Heart right ventricle (tissue), 16 donors: ENCODE measurements around the gene RNF149. TPM values are rescaled to one million over a fixed set of nuclear protein-coding genes. Genes with fewer than 3 reads are reported as not detected.

Experiments
- ATAC-seq, 8 donors: fragments of 200-7000 bp; cut with Tn5 transposase; one replicate each; pipeline ENCODE4 v1.9.1; 2020; ENCODE audit warnings: mild to moderate bottlenecking in 8 of 8, moderate library complexity in 8 of 8, moderate number of reproducible peaks in 1 of 8
- DNase-seq, 2 donors: peaks; one replicate each; pipeline ENCODE4 v3.0.0-alpha.2; 2020
- H3K27ac ChIP-seq, 10 donors: fragments of 200-600 bp; sonication (generic) in 2 of 10; one replicate each; pipeline versions ENCODE4 v1.5.0 to v1.8.0; 2020 to 2022; ENCODE audit warnings: mild to moderate bottlenecking in 3 of 10
- H3K27me3 ChIP-seq, 7 donors: fragments of 200-600 bp; one replicate each; pipeline ENCODE4 v1.8.0; 2021 to 2022; ENCODE audit warnings: mild to moderate bottlenecking in 2 of 7
- H3K36me3 ChIP-seq, 9 donors: fragments of 200-600 bp; sonication (generic) in 1 of 9; one replicate each; pipeline versions ENCODE4 v1.5.0 to v1.8.0; 2020 to 2022; ENCODE audit warnings: mild to moderate bottlenecking in 2 of 9
- H3K4me1 ChIP-seq, 9 donors: fragments of 200-600 bp; sonication (generic) in 1 of 9; one replicate each; pipeline versions ENCODE4 v1.5.0 to v1.8.0; 2020 to 2022; ENCODE audit warnings: mild to moderate bottlenecking in 4 of 9
- H3K4me3 ChIP-seq, 10 donors: fragments of 200-600 bp; sonication (generic) in 2 of 10; one replicate each; pipeline versions ENCODE4 v1.5.0 to v1.8.0; 2020 to 2022; ENCODE audit warnings: mild to moderate bottlenecking in 7 of 10, moderate library complexity in 2 of 10
- H3K9me3 ChIP-seq, 11 donors: fragments of 200-600 bp in 10 of 11; sonication (generic) in 2 of 11; one replicate each; pipeline versions ENCODE4 v1.5.0 to v1.8.0; 2013 to 2022; ENCODE audit warnings: mild to moderate bottlenecking in 2 of 11, control low read depth in 1 of 11, moderate library complexity in 1 of 11
- CTCF ChIP-seq, 9 donors: fragments of 200-600 bp; sonication (generic) in 2 of 9; IDR thresholded peaks; one replicate each; pipeline versions ENCODE4 v1.5.0 to v1.8.0; 2021 to 2022; ENCODE audit warnings: antibody characterized with exemption in 9 of 9, mild to moderate bottlenecking in 5 of 9, moderate library complexity in 1 of 9
- WGBS, 2 donors: extraction: QIAGEN DNeasy Blood & Tissue Kit; methylation state at CpG; one replicate each; pipeline ENCODE4 v1.1.7; 2013; ENCODE audit warnings: inconsistent platforms in 1 of 2; 5-methylcytosine and 5-hydroxymethylcytosine counted together
- intact Hi-C, 10 donors: fragments of 100-400 bp; cut with DNase I; formaldehyde crosslinking; loops; one replicate each; pipeline versions ENCODE4 v1.11.1 to v1.14.2; 2022
- polyA plus RNA-seq, 2 donors: library from polyadenylated mRNA; stranded (reverse); fragments of 200-250 nt; gene quantifications; one replicate each; pipeline ENCODE4 v1.2.3, GENCODE V29; 2013
- total RNA-seq, 10 donors: library from RNA; stranded (reverse); fragmentation: NEBNext Ultra II Directional in 3 of 10; extraction: Animal tissue kit (Norgen Biotek cat#: 25700) in 3 of 10; gene quantifications; one replicate each; pipeline versions ENCODE4 v1.2.1 to v1.2.4, GENCODE V29; 2021 to 2023
- donor health status: Arrhythmogenic right ventricular cardiomyopathy.
- donor health status: ischemic (EF 13 %, LVEDD 7.1; RV severe dilation, severe dysfunction).
- donor health status: healthy with polysubstance abuse.
- donor health status: DM: no; HTN: yes; CAD: no.
- donor health status: DM: no; HTN: no; CAD: no.
- donor health status: ischemic (EF 25% LVEDD 6.9; RV normal size, moderate dysfunction).
- donor health status: ischemic (EF 25% LVEDD 5.7; RV mildly dilated, moderate dysfunction).
- donor health status: healthy.
- donor health status: DM: yes; HTN: yes; CAD: no.
- donor health status: Ischemic cardiomyopathy.
- donor health status: ischemic (EF 35%, LVEDD 5.7; RV mildly dilated, moderate dysfunction).
- donor health status: nonischemic (EF 11% LVEDD 7.7; RV severe dilation, severe dysfunction).
- donor health status: DM: yes; HTN: yes; CAD: no.
- donor health status: PGD.
- donor health status: ischemic (EF 29% LVEDD 5.4; RV normal size, mild dysfunction).
- donor health status: nonischemic (EF 23%, LVEDD 6.1; RV moderate dilation, normal function).

Gene RNF149
- total and polyA plus RNA-seq, 12 donors: 11.0 to 40.8 (median 12.5) TPM

GRCh38 chr2:101330253-101330933 is 21.9 kb upstream of the RNF149 start:
- DNase-seq (peak; percentile 35 to 50), ATAC-seq (peak; percentile 75 to 84 (median 80))
- WGBS, 2 donors: 62% methylated on average over 12 of the region's 12 CpGs
- Histone ChIP-seq H3K27me3 (no peaks in the 10 kb centered on the region), H3K4me3 (no peak overlapping the region), H3K27ac (peak overlapping the region in 6 of 10 donors; percentile 22 to 92 (median 51)), H3K36me3 (no peaks in the 10 kb centered on the region), H3K9me3 (peaks cover 0 to 8% (median 0%) of the 10 kb centered on the region in 11 donors), H3K4me1 (peaks cover 0 to 49% (median 12%) of the 10 kb centered on the region in 9 donors)
- TF ChIP-seq CTCF (IDR thresholded peaks at IDR 0.05): no peak
- intact Hi-C loops: no loop called here

DNA sequence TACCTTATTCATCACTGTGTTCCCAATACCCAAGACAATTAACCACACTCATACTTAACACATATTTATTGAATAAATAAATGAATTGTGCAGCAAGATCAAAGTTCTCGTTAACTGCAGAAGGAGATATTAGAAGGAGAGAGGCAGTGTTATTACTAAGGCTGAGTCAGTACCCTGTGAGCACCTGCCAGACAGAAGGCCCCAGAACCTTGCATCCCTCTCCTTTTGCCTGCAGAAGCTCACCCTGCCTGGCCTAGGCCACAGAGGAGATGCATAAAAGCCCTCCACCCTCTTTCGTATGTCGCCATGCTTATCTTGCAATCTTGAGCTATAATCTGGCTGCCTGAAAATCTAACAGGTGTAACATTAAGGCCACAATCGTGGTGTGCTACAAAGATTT is 20.5 kb upstream of the RNF149 start:
- intact Hi-C loops: loop anchor here in 1 of 10 donors (2.0 kb wide), 1 partner anchor 34 kb away; no protein-coding TSS in a partner anchor
- no peak for TF ChIP-seq CTCF (IDR thresholded peaks at IDR 0.05)
- H3K4me3 ChIP-seq: no peak overlapping the region
- DNase-seq (no peak), ATAC-seq (no peak)
- H3K4me1 ChIP-seq: peaks cover 0 to 49% (median 12%) of the 10 kb centered on the region in 9 donors
- H3K27ac ChIP-seq: peak overlapping the region in 6 of 10 donors; percentile 3 to 92 (median 34)
- 87 to 90% methylated on average over 4 of the region's 4 CpGs for WGBS, 2 donors
- H3K36me3 ChIP-seq: no peaks in the 10 kb centered on the region
- peaks cover 0 to 12% (median 0%) of the 10 kb centered on the region in 11 donors for H3K9me3 ChIP-seq
- H3K27me3 ChIP-seq: no peaks in the 10 kb centered on the region

GRCh38 chr2:101328474-101329007 is 20.0 kb upstream of the RNF149 start:
- ATAC-seq (peak; percentile 67 to 88 (median 84)), DNase-seq (peak in 1 of 2 donors; percentile 26)
- Histone ChIP-seq H3K27me3 (no peaks in the 10 kb centered on the region), H3K4me3 (no peak overlapping the region), H3K36me3 (no peaks in the 10 kb centered on the region), H3K27ac (peak overlapping the region in 6 of 10 donors; percentile 15 to 92 (median 47)), H3K4me1 (peaks cover 0 to 49% (median 12%) of the 10 kb centered on the region in 9 donors), H3K9me3 (peaks cover 0 to 12% (median 0%) of the 10 kb centered on the region in 11 donors)
- TF ChIP-seq CTCF (IDR thresholded peaks at IDR 0.05): no peak
- WGBS, 2 donors: 30 to 52% methylated on average over 3 of the region's 3 CpGs
- intact Hi-C loops: loop anchor here in 1 of 10 donors (2.0 kb wide), 1 partner anchor 34 kb away; no protein-coding TSS in a partner anchor

- H3K9me3 ChIP-seq: peaks cover 0 to 12% (median 0%) of the 10 kb centered on the region in 11 donors
- intact Hi-C loops: loop anchor here in 1 of 10 donors (2.0 kb wide), 1 partner anchor 35 kb away; no protein-coding TSS in a partner anchor
- no peaks in the 10 kb centered on the region for H3K36me3 ChIP-seq
- TF ChIP-seq CTCF (IDR thresholded peaks at IDR 0.05): no peak
- no peaks in the 10 kb centered on the region for H3K27me3 ChIP-seq
- peak overlapping the region in 6 of 10 donors; percentile 37 to 92 (median 48) for H3K27ac ChIP-seq
- no peak for DNase-seq
- peaks cover 0 to 49% (median 12%) of the 10 kb centered on the region in 9 donors for H3K4me1 ChIP-seq
- ATAC-seq: peak in 3 of 8 donors; percentile 4 to 17 (median 13)
- WGBS, 2 donors: 73 to 74% methylated on average over 5 of the region's 5 CpGs
- no peak overlapping the region for H3K4me3 ChIP-seq
Measured at GRCh38 chr2:101327863-101328394, 19.4 kb upstream of the RNF149 start.
